Measurements from ENCODE around the gene TRHDE.

The TRHDE gene

DNA sequence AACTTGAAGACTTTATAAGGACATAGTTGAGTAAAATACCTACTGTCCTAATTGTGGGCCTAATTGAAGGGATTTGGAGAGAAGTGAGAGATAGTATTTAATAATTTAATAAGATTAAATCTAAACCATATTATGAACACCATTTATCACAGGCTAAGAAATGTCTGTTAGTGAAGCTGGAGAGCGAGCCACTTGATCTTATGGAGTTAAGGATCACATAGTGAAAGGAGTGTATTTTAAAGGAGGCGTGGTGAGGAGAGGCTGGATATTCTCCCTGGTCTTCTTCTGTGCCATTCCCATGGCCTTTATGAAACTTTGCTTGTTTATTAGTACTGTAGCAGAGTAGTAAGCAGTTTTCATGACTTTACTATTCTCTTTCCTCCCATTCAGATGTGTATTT lies 172.4 kb downstream of the TRHDE start:
- TF ChIP-seq, protein P1, sequence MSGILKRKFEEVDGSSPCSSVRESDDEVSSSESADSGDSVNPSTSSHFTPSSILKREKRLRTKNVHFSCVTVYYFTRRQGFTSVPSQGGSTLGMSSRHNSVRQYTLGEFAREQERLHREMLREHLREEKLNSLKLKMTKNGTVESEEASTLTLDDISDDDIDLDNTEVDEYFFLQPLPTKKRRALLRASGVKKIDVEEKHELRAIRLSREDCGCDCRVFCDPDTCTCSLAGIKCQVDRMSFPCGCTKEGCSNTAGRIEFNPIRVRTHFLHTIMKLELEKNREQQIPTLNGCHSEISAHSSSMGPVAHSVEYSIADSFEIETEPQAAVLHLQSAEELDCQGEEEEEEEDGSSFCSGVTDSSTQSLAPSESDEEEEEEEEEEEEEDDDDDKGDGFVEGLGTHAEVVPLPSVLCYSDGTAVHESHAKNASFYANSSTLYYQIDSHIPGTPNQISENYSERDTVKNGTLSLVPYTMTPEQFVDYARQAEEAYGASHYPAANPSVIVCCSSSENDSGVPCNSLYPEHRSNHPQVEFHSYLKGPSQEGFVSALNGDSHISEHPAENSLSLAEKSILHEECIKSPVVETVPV (CRISPR knock-in tag; IDR thresholded peaks at IDR 0.05), result no peak
- TF ChIP-seq, protein P2, sequence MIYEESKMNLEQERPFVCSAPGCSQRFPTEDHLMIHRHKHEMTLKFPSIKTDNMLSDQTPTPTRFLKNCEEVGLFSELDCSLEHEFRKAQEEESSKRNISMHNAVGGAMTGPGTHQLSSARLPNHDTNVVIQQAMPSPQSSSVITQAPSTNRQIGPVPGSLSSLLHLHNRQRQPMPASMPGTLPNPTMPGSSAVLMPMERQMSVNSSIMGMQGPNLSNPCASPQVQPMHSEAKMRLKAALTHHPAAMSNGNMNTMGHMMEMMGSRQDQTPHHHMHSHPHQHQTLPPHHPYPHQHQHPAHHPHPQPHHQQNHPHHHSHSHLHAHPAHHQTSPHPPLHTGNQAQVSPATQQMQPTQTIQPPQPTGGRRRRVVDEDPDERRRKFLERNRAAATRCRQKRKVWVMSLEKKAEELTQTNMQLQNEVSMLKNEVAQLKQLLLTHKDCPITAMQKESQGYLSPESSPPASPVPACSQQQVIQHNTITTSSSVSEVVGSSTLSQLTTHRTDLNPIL (CRISPR knock-in tag; IDR thresholded peaks at IDR 0.05; ENCODE audit: low read depth), result no peak
- TF ChIP-seq SNAI2 (CRISPR knock-in tag; IDR thresholded peaks at IDR 0.05), result no peak
- no peak for TF ChIP-seq GLIS3 (CRISPR knock-in tag; IDR thresholded peaks at IDR 0.05)
- no peak for TF ChIP-seq OSR1 (CRISPR knock-in tag; IDR thresholded peaks at IDR 0.05)
- TF ChIP-seq TCF4 (CRISPR knock-in tag; IDR thresholded peaks at IDR 0.05; ENCODE audit: borderline replicate concordance), result no peak
- TF ChIP-seq ZFP30 (CRISPR knock-in tag; IDR thresholded peaks at IDR 0.05), result no peak
- no peak for TF ChIP-seq PPARA (CRISPR knock-in tag; IDR thresholded peaks at IDR 0.05; ENCODE audit: borderline replicate concordance)
- no peak for TF ChIP-seq ARNTL (CRISPR knock-in tag; IDR thresholded peaks at IDR 0.05; ENCODE audit: borderline replicate concordance, low read depth)
- no peak for TF ChIP-seq ZNF70 (CRISPR knock-in tag; IDR thresholded peaks at IDR 0.05)
- TF ChIP-seq ZC3H10 (CRISPR knock-in tag; IDR thresholded peaks at IDR 0.05), result no peak
- no peak for TF ChIP-seq CSDC2 (CRISPR knock-in tag; IDR thresholded peaks at IDR 0.05)
- no peak for TF ChIP-seq TOX (CRISPR knock-in tag; IDR thresholded peaks at IDR 0.05; ENCODE audit: borderline replicate concordance)
- TF ChIP-seq ZFP3 (CRISPR knock-in tag; IDR thresholded peaks at IDR 0.05), result no peak
- no peak for TF ChIP-seq BACH2 (CRISPR knock-in tag; IDR thresholded peaks at IDR 0.05; ENCODE audit: borderline replicate concordance)
- no peak for TF ChIP-seq ISL1 (CRISPR knock-in tag; IDR thresholded peaks at IDR 0.05)
- TF ChIP-seq, protein P3, sequence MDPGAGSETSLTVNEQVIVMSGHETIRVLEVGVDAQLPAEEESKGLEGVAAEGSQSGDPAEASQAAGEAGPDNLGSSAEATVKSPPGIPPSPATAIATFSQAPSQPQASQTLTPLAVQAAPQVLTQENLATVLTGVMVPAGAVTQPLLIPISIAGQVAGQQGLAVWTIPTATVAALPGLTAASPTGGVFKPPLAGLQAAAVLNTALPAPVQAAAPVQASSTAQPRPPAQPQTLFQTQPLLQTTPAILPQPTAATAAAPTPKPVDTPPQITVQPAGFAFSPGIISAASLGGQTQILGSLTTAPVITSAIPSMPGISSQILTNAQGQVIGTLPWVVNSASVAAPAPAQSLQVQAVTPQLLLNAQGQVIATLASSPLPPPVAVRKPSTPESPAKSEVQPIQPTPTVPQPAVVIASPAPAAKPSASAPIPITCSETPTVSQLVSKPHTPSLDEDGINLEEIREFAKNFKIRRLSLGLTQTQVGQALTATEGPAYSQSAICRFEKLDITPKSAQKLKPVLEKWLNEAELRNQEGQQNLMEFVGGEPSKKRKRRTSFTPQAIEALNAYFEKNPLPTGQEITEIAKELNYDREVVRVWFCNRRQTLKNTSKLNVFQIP (CRISPR knock-in tag; IDR thresholded peaks at IDR 0.05; ENCODE audit: borderline replicate concordance, low read depth), result no peak
- no peak for TF ChIP-seq RARB (CRISPR knock-in tag; IDR thresholded peaks at IDR 0.05)
- TF ChIP-seq ZNF8 (CRISPR knock-in tag; IDR thresholded peaks at IDR 0.05), result no peak
- ATAC-seq, result no peak

DNA sequence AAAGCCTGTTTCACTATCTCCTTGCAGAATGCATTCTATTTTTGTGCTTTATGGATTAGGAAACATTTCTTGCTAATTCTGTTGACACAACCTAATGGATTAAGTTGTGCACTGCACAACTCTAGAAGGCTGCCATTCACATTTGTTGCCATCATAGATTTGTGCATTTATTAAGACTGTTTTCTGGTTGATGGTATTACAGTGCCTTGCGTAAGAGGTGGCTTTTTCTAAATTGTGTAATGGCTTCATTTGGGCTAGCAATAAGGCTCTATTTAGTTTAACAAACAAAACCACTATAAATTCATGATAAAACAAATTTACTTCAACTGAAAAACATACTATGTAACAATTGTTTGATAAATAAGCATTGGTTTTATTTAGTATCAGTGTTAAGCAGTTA lies 175.9 kb downstream of the TRHDE start:
- no peak for TF ChIP-seq TOX (CRISPR knock-in tag; IDR thresholded peaks at IDR 0.05; ENCODE audit: borderline replicate concordance)
- no peak for TF ChIP-seq SNAI2 (CRISPR knock-in tag; IDR thresholded peaks at IDR 0.05)
- TF ChIP-seq, protein P4, sequence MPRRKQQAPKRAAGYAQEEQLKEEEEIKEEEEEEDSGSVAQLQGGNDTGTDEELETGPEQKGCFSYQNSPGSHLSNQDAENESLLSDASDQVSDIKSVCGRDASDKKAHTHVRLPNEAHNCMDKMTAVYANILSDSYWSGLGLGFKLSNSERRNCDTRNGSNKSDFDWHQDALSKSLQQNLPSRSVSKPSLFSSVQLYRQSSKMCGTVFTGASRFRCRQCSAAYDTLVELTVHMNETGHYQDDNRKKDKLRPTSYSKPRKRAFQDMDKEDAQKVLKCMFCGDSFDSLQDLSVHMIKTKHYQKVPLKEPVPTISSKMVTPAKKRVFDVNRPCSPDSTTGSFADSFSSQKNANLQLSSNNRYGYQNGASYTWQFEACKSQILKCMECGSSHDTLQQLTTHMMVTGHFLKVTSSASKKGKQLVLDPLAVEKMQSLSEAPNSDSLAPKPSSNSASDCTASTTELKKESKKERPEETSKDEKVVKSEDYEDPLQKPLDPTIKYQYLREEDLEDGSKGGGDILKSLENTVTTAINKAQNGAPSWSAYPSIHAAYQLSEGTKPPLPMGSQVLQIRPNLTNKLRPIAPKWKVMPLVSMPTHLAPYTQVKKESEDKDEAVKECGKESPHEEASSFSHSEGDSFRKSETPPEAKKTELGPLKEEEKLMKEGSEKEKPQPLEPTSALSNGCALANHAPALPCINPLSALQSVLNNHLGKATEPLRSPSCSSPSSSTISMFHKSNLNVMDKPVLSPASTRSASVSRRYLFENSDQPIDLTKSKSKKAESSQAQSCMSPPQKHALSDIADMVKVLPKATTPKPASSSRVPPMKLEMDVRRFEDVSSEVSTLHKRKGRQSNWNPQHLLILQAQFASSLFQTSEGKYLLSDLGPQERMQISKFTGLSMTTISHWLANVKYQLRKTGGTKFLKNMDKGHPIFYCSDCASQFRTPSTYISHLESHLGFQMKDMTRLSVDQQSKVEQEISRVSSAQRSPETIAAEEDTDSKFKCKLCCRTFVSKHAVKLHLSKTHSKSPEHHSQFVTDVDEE (CRISPR knock-in tag; IDR thresholded peaks at IDR 0.05), result no peak
- no peak for TF ChIP-seq RARB (CRISPR knock-in tag; IDR thresholded peaks at IDR 0.05)
- TF ChIP-seq, protein P3 (CRISPR knock-in tag; IDR thresholded peaks at IDR 0.05; ENCODE audit: borderline replicate concordance, low read depth), result no peak
- TF ChIP-seq ARNTL (CRISPR knock-in tag; IDR thresholded peaks at IDR 0.05; ENCODE audit: borderline replicate concordance, low read depth), result no peak
- TF ChIP-seq GLIS3 (CRISPR knock-in tag; IDR thresholded peaks at IDR 0.05), result no peak
- no peak for TF ChIP-seq ZC3H10 (CRISPR knock-in tag; IDR thresholded peaks at IDR 0.05)
- TF ChIP-seq ZNF70 (CRISPR knock-in tag; IDR thresholded peaks at IDR 0.05), result no peak
- TF ChIP-seq TCF4 (CRISPR knock-in tag; IDR thresholded peaks at IDR 0.05; ENCODE audit: borderline replicate concordance), result no peak
- TF ChIP-seq ISL1 (CRISPR knock-in tag; IDR thresholded peaks at IDR 0.05), result no peak
- no peak for TF ChIP-seq ZFP3 (CRISPR knock-in tag; IDR thresholded peaks at IDR 0.05)
- TF ChIP-seq CSDC2 (CRISPR knock-in tag; IDR thresholded peaks at IDR 0.05), result no peak
- no peak for ATAC-seq

DNA sequence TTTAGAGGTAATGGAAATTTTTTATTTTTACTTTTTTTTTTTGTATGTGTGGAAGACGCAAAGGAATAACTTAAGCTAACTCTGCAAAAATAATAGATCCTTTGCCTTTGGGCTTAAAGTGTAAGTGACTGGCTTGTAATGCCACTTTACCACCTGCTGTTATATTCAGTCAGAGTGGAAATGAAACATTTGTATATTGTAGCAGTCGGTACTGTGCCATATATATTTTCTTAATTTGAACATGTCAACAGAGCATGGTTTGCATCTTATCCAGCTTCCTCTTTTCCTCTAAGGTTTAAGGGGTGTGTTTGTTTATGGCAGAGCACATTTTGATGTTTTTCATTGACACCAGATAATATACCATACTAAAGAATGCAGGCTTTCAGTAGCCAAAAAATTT lies 176.6 kb downstream of the TRHDE start:
- no peak for ATAC-seq
- TF ChIP-seq GLIS3 (CRISPR knock-in tag; IDR thresholded peaks at IDR 0.05), result no peak
- TF ChIP-seq ESRRG (CRISPR knock-in tag; IDR thresholded peaks at IDR 0.05), result no peak
- TF ChIP-seq PPARA (CRISPR knock-in tag; IDR thresholded peaks at IDR 0.05; ENCODE audit: borderline replicate concordance), result no peak
